ENCODE measurements around the gene APOE.
"Not testable (repeated sequence)": the region's sequence is repeated elsewhere in the genome, so short reads cannot be mapped to it uniquely, and the experiment has no call there.

APOE gene

DNA sequence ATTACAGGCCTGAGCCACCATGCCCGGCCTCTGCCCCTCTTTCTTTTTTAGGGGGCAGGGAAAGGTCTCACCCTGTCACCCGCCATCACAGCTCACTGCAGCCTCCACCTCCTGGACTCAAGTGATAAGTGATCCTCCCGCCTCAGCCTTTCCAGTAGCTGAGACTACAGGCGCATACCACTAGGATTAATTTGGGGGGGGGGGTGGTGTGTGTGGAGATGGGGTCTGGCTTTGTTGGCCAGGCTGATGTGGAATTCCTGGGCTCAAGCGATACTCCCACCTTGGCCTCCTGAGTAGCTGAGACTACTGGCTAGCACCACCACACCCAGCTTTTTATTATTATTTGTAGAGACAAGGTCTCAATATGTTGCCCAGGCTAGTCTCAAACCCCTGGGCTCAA is 4.2 kb downstream of the APOE start:
- TF ChIP-seq POLR2AphosphoS5 (IDR thresholded peaks at IDR 0.05; ENCODE audit: low read depth, low read length) (no peak), FOXP2 (optimal IDR thresholded peaks at IDR 0.05; ENCODE audit: borderline replicate concordance, extremely low read depth, extremely low read length, insufficient read depth) (no peak), TAF1 (IDR thresholded peaks at IDR 0.05; ENCODE audit: borderline replicate concordance, insufficient read depth, low read length) (no peak), SIN3A (IDR thresholded peaks at IDR 0.05; ENCODE audit: borderline replicate concordance, insufficient read depth, low read length) (no peak)
- TF ChIP-seq, protein P1, sequence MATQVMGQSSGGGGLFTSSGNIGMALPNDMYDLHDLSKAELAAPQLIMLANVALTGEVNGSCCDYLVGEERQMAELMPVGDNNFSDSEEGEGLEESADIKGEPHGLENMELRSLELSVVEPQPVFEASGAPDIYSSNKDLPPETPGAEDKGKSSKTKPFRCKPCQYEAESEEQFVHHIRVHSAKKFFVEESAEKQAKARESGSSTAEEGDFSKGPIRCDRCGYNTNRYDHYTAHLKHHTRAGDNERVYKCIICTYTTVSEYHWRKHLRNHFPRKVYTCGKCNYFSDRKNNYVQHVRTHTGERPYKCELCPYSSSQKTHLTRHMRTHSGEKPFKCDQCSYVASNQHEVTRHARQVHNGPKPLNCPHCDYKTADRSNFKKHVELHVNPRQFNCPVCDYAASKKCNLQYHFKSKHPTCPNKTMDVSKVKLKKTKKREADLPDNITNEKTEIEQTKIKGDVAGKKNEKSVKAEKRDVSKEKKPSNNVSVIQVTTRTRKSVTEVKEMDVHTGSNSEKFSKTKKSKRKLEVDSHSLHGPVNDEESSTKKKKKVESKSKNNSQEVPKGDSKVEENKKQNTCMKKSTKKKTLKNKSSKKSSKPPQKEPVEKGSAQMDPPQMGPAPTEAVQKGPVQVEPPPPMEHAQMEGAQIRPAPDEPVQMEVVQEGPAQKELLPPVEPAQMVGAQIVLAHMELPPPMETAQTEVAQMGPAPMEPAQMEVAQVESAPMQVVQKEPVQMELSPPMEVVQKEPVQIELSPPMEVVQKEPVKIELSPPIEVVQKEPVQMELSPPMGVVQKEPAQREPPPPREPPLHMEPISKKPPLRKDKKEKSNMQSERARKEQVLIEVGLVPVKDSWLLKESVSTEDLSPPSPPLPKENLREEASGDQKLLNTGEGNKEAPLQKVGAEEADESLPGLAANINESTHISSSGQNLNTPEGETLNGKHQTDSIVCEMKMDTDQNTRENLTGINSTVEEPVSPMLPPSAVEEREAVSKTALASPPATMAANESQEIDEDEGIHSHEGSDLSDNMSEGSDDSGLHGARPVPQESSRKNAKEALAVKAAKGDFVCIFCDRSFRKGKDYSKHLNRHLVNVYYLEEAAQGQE (IDR thresholded peaks at IDR 0.05; ENCODE audit: insufficient read depth in 1 of 2, low read depth in 2 of 2, low read length in 2 of 2): no peak

GRCh38 chr19:44912854-44913253 is 7.3 kb downstream of the APOE start:
- TF ChIP-seq SIN3A (IDR thresholded peaks at IDR 0.05; ENCODE audit: borderline replicate concordance, insufficient read depth, low read length) (no peak), POLR2AphosphoS5 (IDR thresholded peaks at IDR 0.05; ENCODE audit: low read depth, low read length) (no peak), TAF1 (IDR thresholded peaks at IDR 0.05; ENCODE audit: borderline replicate concordance, insufficient read depth, low read length) (no peak), FOXP2 (optimal IDR thresholded peaks at IDR 0.05; ENCODE audit: borderline replicate concordance, extremely low read depth, extremely low read length, insufficient read depth) (no peak)
- TF ChIP-seq, protein P1 (IDR thresholded peaks at IDR 0.05; ENCODE audit: insufficient read depth in 1 of 2, low read depth in 2 of 2, low read length in 2 of 2): no peak

DNA sequence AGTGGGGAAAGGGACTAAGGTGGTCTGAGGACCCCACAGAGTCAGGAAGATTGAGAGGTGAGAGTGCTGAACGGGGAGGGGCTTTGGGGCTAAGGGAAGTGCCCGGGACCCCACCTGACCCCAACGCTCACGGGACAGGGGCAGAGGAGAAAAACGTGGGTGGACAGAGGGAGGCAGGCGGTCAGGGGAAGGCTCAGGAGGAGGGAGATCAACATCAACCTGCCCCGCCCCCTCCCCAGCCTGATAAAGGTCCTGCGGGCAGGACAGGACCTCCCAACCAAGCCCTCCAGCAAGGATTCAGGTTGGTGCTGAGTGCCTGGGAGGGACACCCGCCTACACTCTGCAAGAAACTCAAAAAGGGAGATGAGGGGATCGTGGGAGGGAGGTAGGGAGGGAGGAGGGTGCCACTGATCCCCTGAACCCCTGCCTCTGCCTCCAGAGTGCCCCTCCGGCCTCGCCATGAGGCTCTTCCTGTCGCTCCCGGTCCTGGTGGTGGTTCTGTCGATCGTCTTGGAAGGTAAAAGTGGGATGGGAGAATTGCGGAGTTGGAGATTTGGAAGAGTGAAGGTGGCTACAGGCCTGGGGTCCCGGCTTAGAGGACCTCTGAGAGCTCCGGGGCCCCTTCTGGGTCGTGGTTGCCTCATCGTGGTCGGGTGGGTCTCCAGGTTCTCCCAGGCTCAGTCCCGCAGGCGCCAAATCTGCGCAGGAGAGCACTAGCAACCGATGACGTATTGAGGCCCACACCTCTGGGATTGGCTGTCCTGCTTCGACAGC is 9.0 kb downstream of the APOE start, which contains the start of gene APOC1:
TSS of gene APOC1 (plus strand) at position 176 of the 774 bp plus-strand sequence. CDS start at position 460, 284 bp downstream.
- TF ChIP-seq FOXP2 (optimal IDR thresholded peaks at IDR 0.05; ENCODE audit: borderline replicate concordance, extremely low read depth, extremely low read length, insufficient read depth); TAF1 (IDR thresholded peaks at IDR 0.05; ENCODE audit: borderline replicate concordance, insufficient read depth, low read length); POLR2AphosphoS5 (IDR thresholded peaks at IDR 0.05; ENCODE audit: low read depth, low read length): not testable (repeated sequence)

- TF ChIP-seq FOXP2 (optimal IDR thresholded peaks at IDR 0.05; ENCODE audit: borderline replicate concordance, extremely low read depth, extremely low read length, insufficient read depth) (no peak), POLR2AphosphoS5 (IDR thresholded peaks at IDR 0.05; ENCODE audit: low read depth, low read length) (no peak), TAF1 (IDR thresholded peaks at IDR 0.05; ENCODE audit: borderline replicate concordance, insufficient read depth, low read length) (no peak), SIN3A (IDR thresholded peaks at IDR 0.05; ENCODE audit: borderline replicate concordance, insufficient read depth, low read length) (no peak)
- TF ChIP-seq, protein P1 (IDR thresholded peaks at IDR 0.05; ENCODE audit: insufficient read depth in 1 of 2, low read depth in 2 of 2, low read length in 2 of 2): no peak
Measured at GRCh38 chr19:44924243-44924725, 18.7 kb downstream of the APOE start.

- TF ChIP-seq SIN3A (IDR thresholded peaks at IDR 0.05; ENCODE audit: borderline replicate concordance, insufficient read depth, low read length) (no peak), TAF1 (IDR thresholded peaks at IDR 0.05; ENCODE audit: borderline replicate concordance, insufficient read depth, low read length) (no peak), POLR2AphosphoS5 (IDR thresholded peaks at IDR 0.05; ENCODE audit: low read depth, low read length) (no peak), FOXP2 (optimal IDR thresholded peaks at IDR 0.05; ENCODE audit: borderline replicate concordance, extremely low read depth, extremely low read length, insufficient read depth) (no peak)
- TF ChIP-seq, protein P1 (IDR thresholded peaks at IDR 0.05; ENCODE audit: insufficient read depth in 1 of 2, low read depth in 2 of 2, low read length in 2 of 2): no peak
Measured at GRCh38 chr19:44925114-44925891, 19.7 kb downstream of the APOE start.

Data from PFSK-1 (cell line).